HG03095 (cell line): Measurements from ENCODE around the gene LEF1.
A peak's percentile ranks its signal among the peaks of the same experiment; 100 is the strongest.

Experiments
- ATAC-seq: cut with Tn5 transposase; IDR thresholded peaks from one replicate; pipeline ENCODE4 v1.9.1; 2021; ENCODE audit warnings: moderate library complexity; ENCODE audit not compliant: unreplicated experiment

LEF1 gene

GRCh38 chr4:108168671-108169523 lies at the start of gene LEF1:
TSS of gene LEF1 (minus strand) at chr4:108168932. CDS start at chr4:108167767, 1,165 bp downstream.
- ATAC-seq, result peak; percentile 41

- ATAC-seq, result no peak
Observed at GRCh38 chr4:108216510-108216909, 47.8 kb upstream of the LEF1 start.

- ATAC-seq, result no peak
Observed at GRCh38 chr4:108215055-108215454, 46.3 kb upstream of the LEF1 start.

GRCh38 chr4:108213723-108214122 lies 45.0 kb upstream of the LEF1 start:
- ATAC-seq, result no peak

GRCh38 chr4:108213308-108213707 lies 44.6 kb upstream of the LEF1 start:
- no peak for ATAC-seq

GRCh38 chr4:108210989-108211835 lies 42.5 kb upstream of the LEF1 start:
- ATAC-seq, result no peak

GRCh38 chr4:108209489-108209888 lies 40.8 kb upstream of the LEF1 start:
- ATAC-seq, result no peak

GRCh38 chr4:108205859-108206258 lies 37.1 kb upstream of the LEF1 start:
- ATAC-seq, result no peak

- ATAC-seq, result no peak
Observed at GRCh38 chr4:108204518-108204917, 35.8 kb upstream of the LEF1 start.

GRCh38 chr4:108203377-108203776 lies 34.6 kb upstream of the LEF1 start:
- ATAC-seq, result no peak

GRCh38 chr4:108201774-108202173 lies 33.0 kb upstream of the LEF1 start:
- no peak for ATAC-seq

- no peak for ATAC-seq
Observed at GRCh38 chr4:108199881-108200280, 31.1 kb upstream of the LEF1 start.

- no peak for ATAC-seq
Observed at GRCh38 chr4:108193886-108194672, 25.3 kb upstream of the LEF1 start.

GRCh38 chr4:108192935-108193334 lies 24.2 kb upstream of the LEF1 start:
- no peak for ATAC-seq

- no peak for ATAC-seq
Observed at GRCh38 chr4:108192056-108192455, 23.3 kb upstream of the LEF1 start.

GRCh38 chr4:108191269-108191914 lies 22.7 kb upstream of the LEF1 start:
- ATAC-seq, result no peak

- no peak for ATAC-seq
Observed at GRCh38 chr4:108188770-108189169, 20.0 kb upstream of the LEF1 start.

GRCh38 chr4:108185252-108185651 lies 16.5 kb upstream of the LEF1 start:
- no peak for ATAC-seq

- ATAC-seq, result no peak
Observed at GRCh38 chr4:108184453-108185049, 15.8 kb upstream of the LEF1 start.

GRCh38 chr4:108181704-108182103 lies 13.0 kb upstream of the LEF1 start:
- no peak for ATAC-seq
